ENCODE data around the gene ALKAL2. TPM values are rescaled to one million over a fixed set of nuclear protein-coding genes. Genes with fewer than 3 reads are reported as not detected.

The ALKAL2 gene
- total RNA-seq, 1 experiment from 2014 or later: not detected

DNA sequence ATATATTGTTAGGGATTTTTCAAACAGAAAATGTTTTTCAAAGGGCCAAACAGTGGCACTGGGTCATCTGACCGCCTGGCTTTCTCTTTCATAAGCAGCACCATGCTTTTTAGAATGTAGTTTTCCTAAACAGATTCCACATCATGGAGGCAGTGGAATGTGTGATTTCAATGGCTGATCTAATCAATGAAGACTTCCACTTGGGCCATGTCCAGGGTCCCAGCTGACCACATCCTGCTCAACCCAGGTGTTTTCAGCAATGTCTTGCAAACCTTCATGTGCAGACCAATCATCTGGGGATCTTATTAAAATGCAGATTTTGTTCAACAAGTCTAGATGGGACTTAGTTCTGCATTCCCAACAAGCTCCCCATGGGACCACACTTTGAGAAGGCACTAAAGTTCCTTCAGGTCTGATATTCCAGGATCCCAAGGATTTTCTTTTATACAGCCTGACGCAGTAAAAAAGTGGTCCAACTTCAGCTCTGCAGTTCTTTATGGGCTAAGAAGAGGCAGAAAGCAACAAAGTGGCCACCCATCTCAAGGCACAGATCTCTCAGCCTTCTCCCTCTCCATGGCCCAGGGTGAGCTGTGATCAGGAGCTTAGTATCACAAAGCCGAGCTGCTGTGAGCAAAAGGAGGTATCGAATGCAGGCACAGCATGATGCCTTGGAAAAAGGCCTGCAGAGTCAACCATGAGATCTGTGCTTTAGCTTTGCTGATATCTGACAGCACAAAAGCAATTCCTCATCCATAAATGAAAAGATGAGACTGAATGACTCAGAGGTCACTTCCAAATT, 3.7 kb downstream of the ALKAL2 start:
- Histone ChIP-seq H3K4me3 (replicated peaks in 1 of 2; ENCODE audit: low read depth in 1 of 2, low read length in 2 of 2) (no peak overlapping the region), H2AFZ (ENCODE audit: low read depth, low read length, poor library complexity, severe bottlenecking) (no peak overlapping the region), H4K20me1 (ENCODE audit: insufficient read depth) (0 out of 2 replicates have a peak, but pooled peaks cover 2% of the 10 kb centered on the region), H3K9me2 (ENCODE audit: insufficient read depth) (no peaks in the 10 kb centered on the region), H3K79me2 (ENCODE audit: insufficient read depth, low read length) (peaks cover 13% of the 10 kb centered on the region; the same call in 1 of the 2 replicates), H3K9me3 (ENCODE audit: control insufficient read depth in 1 of 2, insufficient read depth in 1 of 2, low read depth in 1 of 2, low read length in 2 of 2) (no peaks in the 10 kb centered on the region), H3K27me3 (ENCODE audit: insufficient read depth, low read length) (no peaks in the 10 kb centered on the region), H3K4me2 (ENCODE audit: low read length) (no peak overlapping the region), H3K36me3 (ENCODE audit: control insufficient read depth in 1 of 2, insufficient read depth in 2 of 2, low read length in 2 of 2) (peaks cover 9 to 20% of the 10 kb centered on the region in 2 experiments; a peak in 2 of 4 replicates), H3K9ac (ENCODE audit: low read length) (no peak overlapping the region), H3K27ac (ENCODE audit: low read depth, low read length) (no peak overlapping the region), H3K4me1 (ENCODE audit: control insufficient read depth in 1 of 2, insufficient read depth in 2 of 2, low read length in 2 of 2) (no peaks in the 10 kb centered on the region)
- POLR2A ChIA-PET: no interaction called here
- no TSS peak for BruUV-seq (replicated peaks)
- TF ChIP-seq ZFX (IDR thresholded peaks at IDR 0.05) (no peak), EGR1 (IDR thresholded peaks at IDR 0.05; ENCODE audit: low read depth) (no peak), RAD21 (IDR thresholded peaks at IDR 0.05; ENCODE audit: low read depth) (no peak), POLR2AphosphoS5 (IDR thresholded peaks at IDR 0.05; ENCODE audit: low read depth, low read length) (no peak), POLR2A (IDR thresholded peaks at IDR 0.05; ENCODE audit: borderline replicate concordance, extremely low read depth, insufficient read depth, insufficient read length) (no peak), YY1 (IDR thresholded peaks at IDR 0.05; ENCODE audit: extremely low read depth, insufficient replicate concordance, low read depth, low read length) (no peak), EZH2 (IDR thresholded peaks at IDR 0.05) (no peak), CBX3 (IDR thresholded peaks at IDR 0.05; ENCODE audit: low read depth) (no peak), SP1 (IDR thresholded peaks at IDR 0.05; ENCODE audit: low read depth) (no peak), ZNF274 (IDR thresholded peaks at IDR 0.05; ENCODE audit: low read depth, low read length) (no peak), TCF7L2 (IDR thresholded peaks at IDR 0.05; ENCODE audit: borderline replicate concordance, extremely low read depth, insufficient read depth, insufficient read length) (no peak), SRF (IDR thresholded peaks at IDR 0.05; ENCODE audit: low read depth) (no peak), JUND (IDR thresholded peaks at IDR 0.05) (no peak), SIN3A (IDR thresholded peaks at IDR 0.05; ENCODE audit: low read depth) (no peak), ELF1 (IDR thresholded peaks at IDR 0.05; ENCODE audit: borderline replicate concordance, low read depth) (no peak)
- TF ChIP-seq, protein P1, sequence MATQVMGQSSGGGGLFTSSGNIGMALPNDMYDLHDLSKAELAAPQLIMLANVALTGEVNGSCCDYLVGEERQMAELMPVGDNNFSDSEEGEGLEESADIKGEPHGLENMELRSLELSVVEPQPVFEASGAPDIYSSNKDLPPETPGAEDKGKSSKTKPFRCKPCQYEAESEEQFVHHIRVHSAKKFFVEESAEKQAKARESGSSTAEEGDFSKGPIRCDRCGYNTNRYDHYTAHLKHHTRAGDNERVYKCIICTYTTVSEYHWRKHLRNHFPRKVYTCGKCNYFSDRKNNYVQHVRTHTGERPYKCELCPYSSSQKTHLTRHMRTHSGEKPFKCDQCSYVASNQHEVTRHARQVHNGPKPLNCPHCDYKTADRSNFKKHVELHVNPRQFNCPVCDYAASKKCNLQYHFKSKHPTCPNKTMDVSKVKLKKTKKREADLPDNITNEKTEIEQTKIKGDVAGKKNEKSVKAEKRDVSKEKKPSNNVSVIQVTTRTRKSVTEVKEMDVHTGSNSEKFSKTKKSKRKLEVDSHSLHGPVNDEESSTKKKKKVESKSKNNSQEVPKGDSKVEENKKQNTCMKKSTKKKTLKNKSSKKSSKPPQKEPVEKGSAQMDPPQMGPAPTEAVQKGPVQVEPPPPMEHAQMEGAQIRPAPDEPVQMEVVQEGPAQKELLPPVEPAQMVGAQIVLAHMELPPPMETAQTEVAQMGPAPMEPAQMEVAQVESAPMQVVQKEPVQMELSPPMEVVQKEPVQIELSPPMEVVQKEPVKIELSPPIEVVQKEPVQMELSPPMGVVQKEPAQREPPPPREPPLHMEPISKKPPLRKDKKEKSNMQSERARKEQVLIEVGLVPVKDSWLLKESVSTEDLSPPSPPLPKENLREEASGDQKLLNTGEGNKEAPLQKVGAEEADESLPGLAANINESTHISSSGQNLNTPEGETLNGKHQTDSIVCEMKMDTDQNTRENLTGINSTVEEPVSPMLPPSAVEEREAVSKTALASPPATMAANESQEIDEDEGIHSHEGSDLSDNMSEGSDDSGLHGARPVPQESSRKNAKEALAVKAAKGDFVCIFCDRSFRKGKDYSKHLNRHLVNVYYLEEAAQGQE (IDR thresholded peaks at IDR 0.05; ENCODE audit: low read depth): no peak
- TF ChIP-seq, protein P2, sequence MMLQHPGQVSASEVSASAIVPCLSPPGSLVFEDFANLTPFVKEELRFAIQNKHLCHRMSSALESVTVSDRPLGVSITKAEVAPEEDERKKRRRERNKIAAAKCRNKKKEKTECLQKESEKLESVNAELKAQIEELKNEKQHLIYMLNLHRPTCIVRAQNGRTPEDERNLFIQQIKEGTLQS (IDR thresholded peaks at IDR 0.05): no peak
- TF ChIP-seq, protein P3, sequence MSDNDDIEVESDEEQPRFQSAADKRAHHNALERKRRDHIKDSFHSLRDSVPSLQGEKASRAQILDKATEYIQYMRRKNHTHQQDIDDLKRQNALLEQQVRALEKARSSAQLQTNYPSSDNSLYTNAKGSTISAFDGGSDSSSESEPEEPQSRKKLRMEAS (IDR thresholded peaks at IDR 0.05): no peak
- ATAC-seq (no peak), DNase-seq (ENCODE audit: low read depth, low spot score) (no peak)
- RAD21 ChIA-PET (ENCODE audit: low non-redundant PET in 1 of 2, low total read pairs in 2 of 2, uncharacterized antibody in 2 of 2, unreplicated experiment in 2 of 2): no interaction called here
- intact Hi-C loops (cut with micrococcal nuclease): no loop called here
- CTCF ChIA-PET: interaction anchor here (0.8 kb wide), 1 partner anchor 10 kb away, joined by 4 read pairs; no protein-coding TSS in a partner anchor

All from HCT116 (cell line).